Neuronal stem cell (in vitro differentiated cells): ENCODE data around the gene ABCC2.
"Not testable (repeated sequence)": the region's sequence is repeated elsewhere in the genome, so short reads cannot be mapped to it uniquely, and the experiment has no call there.

Experiments
- DNase-seq: peaks from one replicate; pipeline ENCODE4 v3.0.0-alpha.2; 2013; ENCODE audit warnings: low spot score
- H2AFZ ChIP-seq: one replicate; pipeline ENCODE4 v1.6.1; 2013; ENCODE audit warnings: mild to moderate bottlenecking, low read length, inconsistent platforms
- H2AK5ac ChIP-seq: 2 replicates; pipeline ENCODE4 v1.6.1; 2013; ENCODE audit warnings: low read depth, mild to moderate bottlenecking, inconsistent platforms, low read length, moderate library complexity, mixed read lengths
- H2BK120ac ChIP-seq: 2 replicates; pipeline ENCODE4 v1.6.1; 2013; ENCODE audit warnings: low read depth, mild to moderate bottlenecking, inconsistent platforms, low read length, moderate library complexity, mixed read lengths
- H2BK12ac ChIP-seq: one replicate; pipeline ENCODE4 v1.6.1; 2013; ENCODE audit warnings: low read length, inconsistent platforms
- H2BK15ac ChIP-seq: 2 replicates; pipeline ENCODE4 v1.6.1; 2013; ENCODE audit warnings: mild to moderate bottlenecking, low read length, inconsistent platforms, mixed read lengths
- H2BK5ac ChIP-seq: one replicate; pipeline ENCODE4 v1.6.1; 2013; ENCODE audit warnings: inconsistent platforms, mild to moderate bottlenecking, low read length, moderate library complexity
- H3K14ac ChIP-seq: one replicate; pipeline ENCODE4 v1.6.1; 2013; ENCODE audit warnings: low read length, inconsistent platforms
- H3K18ac ChIP-seq: 2 replicates; pipeline ENCODE4 v1.6.1; 2013; ENCODE audit warnings: low read length, inconsistent platforms
- H3K23ac ChIP-seq: 2 replicates; pipeline ENCODE4 v1.6.1; 2013; ENCODE audit warnings: low read depth, mild to moderate bottlenecking, mixed read lengths, low read length, inconsistent platforms; ENCODE audit not compliant: poor library complexity
- H3K27ac ChIP-seq: replicated peaks from 3 replicates; pipeline ENCODE4 v1.5.1; 2013; ENCODE audit warnings: low read length, inconsistent platforms
- H3K27me3 ChIP-seq, 3 experiments: 2 replicates each; pipeline ENCODE4 v1.6.1; 2013; ENCODE audit warnings: low read length in 3 of 3, mild to moderate bottlenecking in 2 of 3, inconsistent platforms in 1 of 3, low read depth in 1 of 3, mixed read lengths in 1 of 3, moderate library complexity in 1 of 3; ENCODE audit not compliant: control insufficient read depth in 3 of 3, insufficient read depth in 3 of 3
- H3K36me3 ChIP-seq, 2 donors: replicated peaks in 1 of 2; 2 replicates each; pipeline ENCODE4 v1.6.1; 2013; ENCODE audit warnings: low read length in 2 of 2; ENCODE audit not compliant: control insufficient read depth in 2 of 2, insufficient read depth in 2 of 2
- H3K4ac ChIP-seq: 2 replicates; pipeline ENCODE4 v1.6.1; 2013; ENCODE audit warnings: inconsistent platforms, mild to moderate bottlenecking, low read length, moderate library complexity
- H3K4me1 ChIP-seq, 2 donors: 1 replicate in 1 of 2; 2 replicates in 1 of 2; pipeline ENCODE4 v1.6.1; 2013; ENCODE audit warnings: low read length in 2 of 2, low read depth in 1 of 2; ENCODE audit not compliant: control insufficient read depth in 2 of 2, insufficient read depth in 1 of 2
- H3K4me2 ChIP-seq: one replicate; pipeline ENCODE4 v1.6.1; 2013; ENCODE audit warnings: mild to moderate bottlenecking, low read length, inconsistent platforms; ENCODE audit not compliant: insufficient read depth, poor library complexity, severe bottlenecking
- H3K4me3 ChIP-seq, 2 donors: 2 replicates each; pipeline ENCODE4 v1.5.1; 2013; ENCODE audit warnings: low read length in 2 of 2, mild to moderate bottlenecking in 2 of 2, inconsistent platforms in 1 of 2, moderate library complexity in 1 of 2
- H3K79me1 ChIP-seq: one replicate; pipeline ENCODE4 v1.6.1; 2013; ENCODE audit warnings: low read depth, mild to moderate bottlenecking, inconsistent platforms, low read length, moderate library complexity
- H3K9ac ChIP-seq: one replicate; pipeline ENCODE4 v1.6.1; 2013; ENCODE audit warnings: mild to moderate bottlenecking, low read depth, low read length, inconsistent platforms; ENCODE audit not compliant: poor library complexity
- H3K9me3 ChIP-seq, 2 donors: replicated peaks in 1 of 2; 2 replicates each; pipeline versions ENCODE3 to v1.6.1; 2013; ENCODE audit warnings: low read length in 2 of 2, mild to moderate bottlenecking in 2 of 2, inconsistent platforms in 1 of 2, low read depth in 1 of 2, mixed read lengths in 1 of 2, moderate library complexity in 1 of 2; ENCODE audit not compliant: control insufficient read depth in 2 of 2, insufficient read depth in 1 of 2
- H4K8ac ChIP-seq: one replicate; pipeline ENCODE4 v1.6.1; 2013; ENCODE audit warnings: low read depth, mild to moderate bottlenecking, inconsistent platforms, low read length, moderate library complexity
- H4K91ac ChIP-seq: one replicate; pipeline ENCODE4 v1.6.1; 2013; ENCODE audit warnings: low read length, low read depth, mild to moderate bottlenecking, inconsistent platforms; ENCODE audit not compliant: poor library complexity
- WGBS, 2 donors: extraction: QIAGEN DNeasy Blood & Tissue Kit; methylation state at CpG; one replicate each; pipeline ENCODE4 v1.1.7; 2013; ENCODE audit warnings: missing lambda C conversion rate in 2 of 2, mixed read lengths in 1 of 2; ENCODE audit not compliant: insufficient read length in 2 of 2, insufficient replicate concordance in 1 of 2; ENCODE audit errors: extremely low coverage in 2 of 2; 5-methylcytosine and 5-hydroxymethylcytosine counted together

Gene ABCC2

DNA sequence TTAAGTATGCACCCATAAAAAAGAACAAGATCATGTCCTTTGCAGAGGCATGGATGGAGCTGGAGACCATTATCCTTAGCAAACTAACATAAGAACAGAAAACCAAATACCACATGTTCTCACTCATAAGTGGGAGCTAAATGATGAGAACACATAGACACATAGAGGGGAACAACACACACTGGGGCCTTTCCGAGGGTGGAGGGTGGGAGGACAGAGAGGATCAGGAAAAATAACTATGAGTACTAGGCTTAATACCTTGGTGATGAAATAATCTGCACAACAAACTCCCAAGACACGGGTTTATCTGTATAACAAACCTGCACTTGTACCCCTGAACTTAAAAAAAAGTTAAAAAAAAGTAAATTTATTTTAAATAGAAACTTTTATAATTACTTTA is 36.3 kb upstream of the ABCC2 start:
- H3K9ac ChIP-seq, DNase-seq, H2BK5ac ChIP-seq, H3K14ac ChIP-seq, H3K4me1 ChIP-seq, H3K27me3 ChIP-seq, H4K91ac ChIP-seq, H2AFZ ChIP-seq, H2BK12ac ChIP-seq, H3K18ac ChIP-seq, H3K4me3 ChIP-seq, H3K27ac ChIP-seq, H4K8ac ChIP-seq, H3K79me1 ChIP-seq, H3K4me2 ChIP-seq, H3K9me3 ChIP-seq, H2BK15ac ChIP-seq, H2AK5ac ChIP-seq, H2BK120ac ChIP-seq, H3K23ac ChIP-seq, H3K4ac ChIP-seq: not testable (repeated sequence)
- peaks cover 20 to 97% of the 10 kb centered on the region in 2 donors for H3K36me3 ChIP-seq
- no CpG with 5 or more reads among the region's 2 CpGs for WGBS, 2 donors

DNA sequence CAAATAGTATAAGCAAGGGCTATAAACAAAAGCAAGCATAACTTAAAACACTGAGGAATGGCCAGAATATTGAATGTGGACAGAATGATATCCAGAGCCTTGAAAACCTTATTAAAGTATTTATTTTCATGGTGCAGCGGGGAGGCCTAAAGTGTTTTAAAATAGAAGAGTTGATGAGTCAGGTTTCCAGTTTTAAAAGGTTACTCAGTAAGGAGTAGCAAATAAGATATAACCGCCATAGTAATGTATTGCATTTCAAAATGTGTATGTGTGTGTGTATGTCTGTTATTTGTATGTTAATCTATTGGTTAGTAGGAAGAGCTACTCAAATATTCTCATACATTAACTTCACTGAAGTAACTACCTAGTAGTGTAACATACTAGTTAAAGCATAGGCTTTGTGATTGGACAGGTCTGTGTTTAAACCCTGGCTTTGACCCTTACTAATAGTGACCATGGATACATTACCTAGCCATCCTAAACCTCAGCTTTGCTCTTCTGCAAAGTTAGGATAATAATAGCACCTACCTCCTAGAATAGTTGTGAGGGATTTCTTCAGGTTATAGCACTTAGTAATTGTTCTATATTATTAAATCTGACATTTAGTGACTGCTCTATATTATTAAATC is 33.5 kb upstream of the ABCC2 start:
- H3K9me3 ChIP-seq: no peaks in the 10 kb centered on the region
- no peak overlapping the region for H2AFZ ChIP-seq
- DNase-seq: no peak
- no peaks in the 10 kb centered on the region for H3K27me3 ChIP-seq
- no peak overlapping the region for H3K4ac ChIP-seq
- H4K91ac ChIP-seq: no peak overlapping the region
- H3K4me3 ChIP-seq: no peak overlapping the region
- H3K4me1 ChIP-seq: no peaks in the 10 kb centered on the region
- no peak overlapping the region for H3K23ac ChIP-seq
- no peak overlapping the region for H2BK15ac ChIP-seq
- peaks cover 13 to 97% of the 10 kb centered on the region in 2 donors for H3K36me3 ChIP-seq
- no peaks in the 10 kb centered on the region for H3K79me1 ChIP-seq
- no peak overlapping the region for H4K8ac ChIP-seq
- no peak overlapping the region for H3K4me2 ChIP-seq
- H2BK12ac ChIP-seq: no peak overlapping the region
- no peak overlapping the region for H3K9ac ChIP-seq
- no peak overlapping the region for H3K18ac ChIP-seq
- H2BK5ac ChIP-seq: no peak overlapping the region
- H3K27ac ChIP-seq: no peak overlapping the region
- no peak overlapping the region for H3K14ac ChIP-seq
- WGBS, 2 donors: no CpG with 5 or more reads among the region's 2 CpGs
- no peak overlapping the region for H2AK5ac ChIP-seq
- H2BK120ac ChIP-seq: no peak overlapping the region

DNA sequence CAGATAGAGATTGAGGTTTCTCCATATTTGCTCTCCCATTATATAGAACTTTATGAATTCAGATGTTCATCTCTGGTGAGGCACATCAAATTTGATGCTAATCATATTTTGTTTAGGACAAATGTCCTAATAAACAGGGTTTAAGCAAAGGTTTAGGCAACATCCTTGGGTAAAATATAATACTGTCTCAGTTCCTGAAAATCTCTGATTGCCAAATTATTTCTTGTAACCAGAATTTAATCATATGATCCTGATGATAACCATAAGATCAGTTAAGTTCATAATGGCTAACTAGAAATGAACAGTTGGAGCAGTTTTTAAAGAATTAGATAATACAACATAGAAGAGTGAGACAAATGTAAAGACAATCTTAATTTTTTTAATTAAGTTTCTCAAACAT is 31.8 kb upstream of the ABCC2 start:
- no peak overlapping the region for H3K14ac ChIP-seq
- DNase-seq: no peak
- no peak overlapping the region for H3K4me3 ChIP-seq
- H3K27ac ChIP-seq: no peak overlapping the region
- H4K91ac ChIP-seq: no peak overlapping the region
- no peaks in the 10 kb centered on the region for H3K79me1 ChIP-seq
- no peak overlapping the region for H3K23ac ChIP-seq
- no peak overlapping the region for H3K18ac ChIP-seq
- no peaks in the 10 kb centered on the region for H3K27me3 ChIP-seq
- H3K4ac ChIP-seq: no peak overlapping the region
- H3K4me1 ChIP-seq: no peaks in the 10 kb centered on the region
- H3K9me3 ChIP-seq: no peaks in the 10 kb centered on the region
- no peak overlapping the region for H2AK5ac ChIP-seq
- H2BK120ac ChIP-seq: no peak overlapping the region
- H3K4me2 ChIP-seq: no peak overlapping the region
- no peak overlapping the region for H2BK5ac ChIP-seq
- H2BK12ac ChIP-seq: no peak overlapping the region
- peaks cover 8 to 99% of the 10 kb centered on the region in 2 donors for H3K36me3 ChIP-seq
- H2BK15ac ChIP-seq: no peak overlapping the region
- H3K9ac ChIP-seq: no peak overlapping the region
- no peak overlapping the region for H4K8ac ChIP-seq
- H2AFZ ChIP-seq: no peak overlapping the region

DNA sequence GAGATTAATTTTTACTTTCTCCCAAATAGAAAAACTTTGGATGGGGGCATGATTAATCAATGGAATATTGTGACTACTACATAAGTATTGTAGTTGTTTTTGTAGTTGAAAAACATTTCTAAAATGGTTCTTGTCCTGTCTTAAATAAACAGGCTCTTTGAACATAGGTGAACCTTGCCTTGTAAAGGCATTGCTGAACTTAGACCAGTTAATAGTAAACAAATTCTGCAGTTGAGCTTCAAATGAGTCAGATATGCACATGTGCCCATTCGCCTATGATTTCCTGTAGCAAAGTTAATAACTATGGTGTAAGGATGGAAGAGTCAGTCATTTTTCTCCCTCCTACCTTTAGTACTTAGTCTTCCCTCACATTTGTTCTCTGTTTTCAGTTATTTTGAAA is 27.8 kb upstream of the ABCC2 start:
- Histone ChIP-seq H3K27ac (no peak overlapping the region), H2BK5ac (no peak overlapping the region), H2BK15ac (no peak overlapping the region), H2AK5ac (no peak overlapping the region), H2BK12ac (no peak overlapping the region), H3K14ac (no peak overlapping the region), H3K27me3 (no peaks in the 10 kb centered on the region), H3K79me1 (no peaks in the 10 kb centered on the region), H3K18ac (no peak overlapping the region), H3K4ac (no peak overlapping the region), H4K8ac (no peak overlapping the region), H2AFZ (no peak overlapping the region), H3K4me2 (no peak overlapping the region), H3K4me3 (no peak overlapping the region), H3K4me1 (no peaks in the 10 kb centered on the region), H3K36me3 (peaks cover 4 to 98% of the 10 kb centered on the region in 2 donors), H3K23ac (no peak overlapping the region), H3K9ac (no peak overlapping the region), H4K91ac (no peak overlapping the region), H3K9me3 (no peaks in the 10 kb centered on the region), H2BK120ac (no peak overlapping the region)
- no peak for DNase-seq
- WGBS, 2 donors: no CpG with 5 or more reads among the region's 1 CpG
